GM18907 (cell line): ENCODE data around the gene DLX3.
"Not testable (repeated sequence)": the region's sequence is repeated elsewhere in the genome, so short reads cannot be mapped to it uniquely, and the experiment has no call there.

ENCODE experiments used
- ATAC-seq: cut with Tn5 transposase; IDR thresholded peaks from one replicate; pipeline ENCODE4 v1.9.1; 2021; ENCODE audit warnings: mild to moderate bottlenecking, moderate library complexity; ENCODE audit not compliant: unreplicated experiment

DLX3 gene

GRCh38 chr17:49995055-49995738 is at the start of gene DLX3:
Gene DLX3, minus strand, starts transcription at chr17:49995224. Its CDS starts 226 bp downstream, at chr17:49994998.
- no peak for ATAC-seq

DNA sequence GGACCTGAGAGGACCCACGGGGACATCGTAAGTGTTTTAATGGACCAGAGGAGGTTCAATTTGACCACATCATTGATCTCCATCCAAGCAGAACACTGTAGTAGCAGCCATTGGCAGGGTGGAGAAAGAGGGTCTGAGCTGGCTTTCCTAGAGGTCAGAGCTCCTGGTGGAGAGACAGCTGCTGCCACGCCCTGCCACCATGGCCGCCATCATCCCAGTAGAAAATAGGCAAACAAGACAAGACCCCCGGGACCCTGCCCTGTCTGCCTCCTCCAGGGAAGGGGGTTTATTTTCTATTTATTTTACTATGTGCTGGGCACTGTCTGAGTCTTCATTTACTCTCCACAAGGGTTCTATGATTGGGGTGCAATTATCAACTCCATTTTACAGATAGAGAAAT is 49.5 kb upstream of the DLX3 start:
- no peak for ATAC-seq

- no peak for ATAC-seq
Measured at GRCh38 chr17:50043290-50044148, 48.5 kb upstream of the DLX3 start.

DNA sequence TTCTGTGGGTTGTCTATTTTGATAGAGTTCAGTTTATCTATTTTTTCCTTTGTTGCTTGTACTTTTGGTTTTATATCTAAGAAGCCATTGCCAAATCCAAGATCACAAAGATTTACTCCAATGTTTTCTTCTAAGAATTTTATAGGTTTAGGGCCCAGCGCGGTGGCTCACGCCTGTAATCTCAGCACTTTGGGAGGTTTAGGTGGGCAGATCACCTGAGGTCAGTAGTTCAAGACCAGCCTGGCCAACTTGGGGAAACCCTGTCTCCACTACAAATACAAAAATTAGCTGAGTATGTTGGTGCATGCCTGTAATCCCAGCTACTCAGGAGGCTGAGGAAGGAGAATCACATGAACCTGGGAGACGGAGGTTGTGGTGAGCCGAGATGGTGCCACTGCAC is 47.2 kb upstream of the DLX3 start:
- ATAC-seq, result no peak

DNA sequence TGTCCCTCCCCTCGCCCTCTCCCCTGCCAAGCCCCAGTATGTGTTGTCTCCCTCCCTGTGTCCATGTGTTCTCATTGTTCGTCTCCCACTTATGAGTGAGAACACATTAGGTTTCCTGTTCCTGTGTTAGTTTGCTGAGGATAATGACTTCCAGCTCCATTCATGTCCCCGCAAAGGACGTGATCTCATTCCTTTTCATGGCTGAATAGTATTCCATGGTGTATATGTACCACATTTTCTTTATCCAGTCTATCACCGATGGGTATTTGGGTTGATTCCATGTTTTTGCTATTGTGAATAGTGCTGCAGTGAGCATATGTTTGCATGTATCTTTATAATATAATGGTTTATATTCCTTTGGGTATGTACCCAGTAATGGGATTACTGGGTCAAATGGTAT is 45.5 kb upstream of the DLX3 start:
- not testable (repeated sequence) for ATAC-seq

GRCh38 chr17:50039058-50039457 is 44.0 kb upstream of the DLX3 start:
- ATAC-seq, result no peak

- ATAC-seq, result no peak
Measured at GRCh38 chr17:50037321-50038107, 42.5 kb upstream of the DLX3 start.

GRCh38 chr17:50036455-50037261 is 41.6 kb upstream of the DLX3 start:
- ATAC-seq, result no peak

DNA sequence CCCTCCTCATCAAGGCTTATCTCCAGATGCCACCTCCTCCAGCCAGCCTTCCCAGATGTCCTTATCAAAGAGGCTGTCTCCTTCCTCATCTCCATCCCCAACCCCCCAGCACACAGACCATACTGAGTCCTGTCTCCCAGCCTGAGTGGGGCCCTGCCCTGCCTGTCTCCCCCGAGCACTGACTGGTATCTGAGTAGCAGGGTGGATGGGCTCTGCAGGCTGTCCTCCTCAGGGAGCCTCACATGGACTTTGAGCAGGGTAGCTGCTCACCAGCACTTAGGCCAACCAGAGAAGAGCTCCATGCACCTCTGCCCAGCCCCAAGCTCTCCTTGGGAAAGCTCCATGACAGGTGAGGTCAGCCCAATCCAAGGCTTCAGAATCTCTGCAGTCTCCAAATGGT is 40.9 kb upstream of the DLX3 start:
- ATAC-seq, result no peak

DNA sequence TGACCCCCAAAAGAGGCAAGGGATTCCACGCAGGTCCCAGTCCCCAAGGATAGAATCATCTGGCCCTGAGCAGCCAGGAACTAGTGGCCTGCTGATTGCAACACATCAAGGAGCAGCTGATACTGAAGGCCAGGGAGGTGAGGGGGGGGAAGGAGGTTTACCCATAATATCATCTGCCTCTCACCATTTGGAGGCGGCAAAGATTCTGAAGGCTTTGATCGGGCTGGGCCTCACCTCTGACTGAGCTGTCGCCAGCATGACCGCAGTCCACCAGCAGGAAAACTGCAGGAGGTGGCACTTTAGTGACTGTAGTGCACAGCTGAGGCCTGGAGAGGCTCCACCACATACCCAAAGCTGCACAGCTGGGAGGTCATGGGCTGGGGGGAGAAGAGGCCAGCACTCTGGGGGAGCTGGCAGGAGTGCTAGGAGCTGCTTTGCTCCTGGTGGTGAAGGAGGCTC is 40.4 kb upstream of the DLX3 start:
- no peak for ATAC-seq

GRCh38 chr17:50034498-50035364 is 39.7 kb upstream of the DLX3 start:
- no peak for ATAC-seq

- no peak for ATAC-seq
Measured at GRCh38 chr17:50033316-50033715, 38.3 kb upstream of the DLX3 start.

GRCh38 chr17:50029185-50029584 is 34.2 kb upstream of the DLX3 start:
- no peak for ATAC-seq

DNA sequence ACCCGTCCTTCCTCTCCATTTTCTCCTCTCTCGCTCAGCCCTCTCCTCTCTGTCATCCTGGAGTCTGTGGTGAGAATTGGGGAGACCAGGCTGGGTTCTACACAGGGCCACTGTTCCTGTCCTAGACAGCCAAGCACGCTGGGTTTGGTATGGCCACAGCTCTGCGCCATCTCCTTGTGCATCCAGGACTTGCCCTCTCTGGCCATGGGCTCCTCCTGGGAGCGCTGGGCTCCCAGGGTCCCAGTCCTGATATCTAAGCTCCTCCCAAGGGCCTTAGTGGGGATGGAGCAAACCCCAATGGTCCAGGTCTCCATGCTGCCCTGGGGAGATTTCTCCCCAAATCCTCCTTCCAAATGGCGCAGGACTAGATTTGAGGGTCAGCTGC is 33.7 kb upstream of the DLX3 start:
- no peak for ATAC-seq

DNA sequence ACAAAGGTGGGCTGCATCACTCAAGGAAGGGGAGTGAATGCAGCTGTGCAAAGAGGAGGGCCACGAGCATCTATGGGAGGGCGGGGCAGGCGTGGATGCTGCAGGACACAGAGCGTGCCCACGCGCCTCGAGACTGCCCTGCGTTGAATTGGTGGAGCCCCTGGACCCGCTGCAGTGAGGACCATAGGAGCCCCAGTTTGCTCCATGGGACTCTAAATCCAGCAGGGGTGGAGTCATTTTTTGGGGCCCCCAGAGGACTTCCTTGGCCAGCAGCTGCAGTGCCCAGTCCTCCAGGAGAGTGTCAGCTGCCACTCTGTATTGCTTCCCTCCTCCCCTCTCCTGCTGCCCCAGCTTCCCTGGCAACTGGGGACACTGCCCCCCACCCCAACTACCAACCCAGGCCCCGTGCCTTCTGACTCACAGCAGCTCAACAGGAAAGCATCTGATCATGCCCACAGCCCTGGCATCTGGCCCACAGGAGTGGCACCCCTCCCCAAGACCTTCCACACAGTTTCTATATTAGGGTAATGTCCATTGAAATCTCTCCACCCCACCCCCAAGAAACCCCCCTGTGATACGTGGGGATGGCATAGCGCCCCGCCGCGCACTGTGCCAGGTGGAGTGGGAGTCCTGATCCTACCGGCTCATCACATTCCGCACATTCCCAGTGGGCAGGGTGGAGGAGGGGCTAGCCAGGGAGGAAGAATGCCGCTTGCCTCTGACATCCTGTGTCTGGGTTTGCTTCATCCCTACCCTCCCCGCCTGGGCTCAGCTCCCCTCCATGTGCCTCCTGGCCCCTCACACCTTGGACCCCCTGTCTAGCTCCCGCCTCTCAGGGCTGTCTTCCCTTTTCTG is 33.1 kb upstream of the DLX3 start:
- no peak for ATAC-seq

DNA sequence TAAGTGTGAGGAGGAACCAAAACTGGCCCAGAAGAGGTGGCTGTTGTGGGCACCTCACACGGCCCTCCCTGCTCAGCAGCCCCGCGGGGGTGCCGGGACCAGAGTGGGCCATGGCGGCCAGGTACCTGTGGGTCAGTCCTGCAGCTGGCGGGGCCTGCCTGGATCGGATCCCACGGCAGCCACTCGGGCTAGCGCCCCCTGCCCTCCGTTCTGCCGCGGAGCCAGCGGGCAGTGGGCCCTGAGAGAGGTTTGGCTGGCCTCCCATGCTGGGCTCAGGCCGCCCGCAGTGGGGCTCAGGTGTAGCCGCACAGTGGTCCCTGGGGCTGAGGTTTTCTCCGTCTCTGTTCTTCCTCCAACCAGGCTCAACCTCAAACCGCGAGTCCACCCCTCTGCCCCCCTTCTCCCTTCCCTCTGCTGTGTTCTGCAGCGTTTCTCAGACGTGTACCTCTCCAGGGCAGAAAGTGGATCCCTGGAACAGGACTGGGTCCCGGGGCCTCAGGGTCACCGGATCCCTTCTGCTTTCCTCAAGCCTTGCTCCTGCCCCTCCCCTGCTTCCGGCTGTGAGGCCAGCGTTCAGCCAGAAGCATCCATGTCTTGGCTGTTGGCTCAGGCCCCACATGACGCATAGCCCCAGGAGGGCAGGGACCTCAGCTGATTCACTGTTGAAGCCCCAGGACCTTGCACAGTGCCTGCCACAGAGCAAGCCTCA is 32.3 kb upstream of the DLX3 start:
- no peak for ATAC-seq

- no peak for ATAC-seq
Measured at GRCh38 chr17:50026837-50027171, 31.8 kb upstream of the DLX3 start.

- ATAC-seq, result no peak
Measured at GRCh38 chr17:50026046-50026675, 31.1 kb upstream of the DLX3 start.
